GM12878 (cell line): ENCODE measurements around the gene NOP9. TPM values are rescaled to one million over a fixed set of nuclear protein-coding genes. Genes with fewer than 3 reads are reported as not detected.

Experiments used
- ASH2L ChIP-seq: fragments of 300-600, 200-600 bp; sonication (generic); IDR thresholded peaks from 2 replicates; pipeline ENCODE4 v1.6.1; 2017; ENCODE audit warnings: low read depth, mild to moderate bottlenecking, borderline replicate concordance
- ATF3 ChIP-seq: IDR thresholded peaks from 2 replicates; pipeline ENCODE4 v1.6.1; 2011; ENCODE audit warnings: low read depth, mild to moderate bottlenecking, low read length, moderate library complexity, borderline replicate concordance; ENCODE audit errors: extremely low read depth
- GABPA ChIP-seq: IDR thresholded peaks from 2 replicates; pipeline ENCODE4 v1.6.1; 2014; ENCODE audit warnings: antibody characterized with exemption, low read depth, mild to moderate bottlenecking, inconsistent platforms
- IRF5 ChIP-seq: fragments of 450-650 bp; IDR thresholded peaks from 2 replicates; pipeline ENCODE4 v1.6.1; 2017; ENCODE audit warnings: borderline replicate concordance
- MTA2 ChIP-seq: fragments of 450-650 bp; IDR thresholded peaks from 2 replicates; pipeline ENCODE4 v1.6.1; 2016; ENCODE audit warnings: low read depth, mild to moderate bottlenecking, moderate library complexity
- MYB ChIP-seq: fragments of 150-350 bp; IDR thresholded peaks from 2 replicates; pipeline ENCODE4 v1.6.1; 2014; ENCODE audit warnings: mild to moderate bottlenecking, low read depth, low read length, borderline replicate concordance
- NFYB ChIP-seq: IDR thresholded peaks from 2 replicates; pipeline ENCODE4 v1.6.1; 2011; ENCODE audit warnings: low read depth, mild to moderate bottlenecking, low read length, improper control_type of control experiment, moderate library complexity; ENCODE audit not compliant: insufficient read depth
- NKRF ChIP-seq: fragments of 450-650 bp; conservative IDR thresholded peaks from 2 replicates; pipeline ENCODE4 v1.6.1; 2017; ENCODE audit warnings: mild to moderate bottlenecking, moderate library complexity
- PBX3 ChIP-seq: IDR thresholded peaks from 2 replicates; pipeline ENCODE4 v1.6.1; 2011; ENCODE audit warnings: mild to moderate bottlenecking, low read depth, low read length, moderate library complexity; ENCODE audit not compliant: insufficient replicate concordance
- RBBP5 ChIP-seq: fragments of 200-600 bp; sonication (generic); conservative IDR thresholded peaks from 2 replicates; pipeline ENCODE4 v1.6.1; 2016
- REST ChIP-seq: IDR thresholded peaks from 2 replicates; pipeline ENCODE4 v1.6.1; 2012; ENCODE audit warnings: mild to moderate bottlenecking, low read depth, low read length
- TBL1XR1 ChIP-seq: IDR thresholded peaks from 2 replicates; pipeline ENCODE4 v1.6.1; 2012; ENCODE audit warnings: low read depth, low read length, improper control_type of control experiment
- TCF7 ChIP-seq: IDR thresholded peaks from 2 replicates; pipeline ENCODE4 v1.6.1; 2014; ENCODE audit warnings: antibody characterized with exemption, borderline replicate concordance
- ZNF687 ChIP-seq: fragments of 450-650 bp; IDR thresholded peaks from 2 replicates; pipeline ENCODE4 v1.6.1; 2017; ENCODE audit warnings: mild to moderate bottlenecking, moderate library complexity
- polyA plus RNA-seq, 11 experiments: library from polyadenylated mRNA; depleted of rRNA in 4 of 11; unstranded in 6 of 11; stranded (reverse) in 5 of 11; fragments of >200 nt; fragmentation: Nextera tagmentation in 4 of 11; fragmentation: Illumina TruSeq in 1 of 11; extraction: Ambion mirVana in 4 of 11; extraction: Trizol in 1 of 11; gene quantifications; 1 replicate in 1 of 11; 2 replicates in 10 of 11; pipeline versions ENCODE4 v1.2.1 to v1.2.3, GENCODE V29; 2011 to 2016; ENCODE audit warnings: inconsistent platforms in 2 of 11, missing spikeins in 2 of 11, low read depth in 1 of 11
- total RNA-seq, 4 experiments: library from RNA; depleted of rRNA in 3 of 4; stranded (reverse); fragments of >200 nt in 3 of 4; fragmentation: Illumina TruSeq in 1 of 4; extraction: Trizol in 1 of 4; gene quantifications; 2 replicates each; pipeline versions ENCODE4 v1.2.1 to v1.2.3, GENCODE V29; 2013 to 2021

The NOP9 gene
- total and polyA plus RNA-seq, 10 of the 15 experiments (the other 5 are each of a cell fraction or from before 2014, with no cell fraction given), result 2.4 to 43.9 (median 20.3) TPM

GRCh38 chr14:24310646-24311604, 11.3 kb downstream of the NOP9 start, which contains the start of gene LTB4R (continued):
- TF ChIP-seq REST (0 out of 2 replicates have a peak, but pooled peaks have one; percentile 47), TCF7 (no peak), TBL1XR1 (no peak), GABPA (no peak), ZNF687 (peak; percentile 84), PBX3 (no peak), RBBP5 (no peak), ASH2L (no peak), MTA2 (no peak), NKRF (peak; percentile 62; the same call in 1 of the 2 replicates), MYB (no peak), ATF3 (no peak), IRF5 (no peak), NFYB (no peak)
